IMR-90 (cell line): Measurements from ENCODE around the gene SPDEF.

ENCODE experiments used
- CEBPB ChIP-seq: IDR thresholded peaks from 2 replicates; pipeline ENCODE4 v1.6.1; 2012; ENCODE audit warnings: low read depth, low read length, improper control_type of control experiment
- POLR2A ChIP-seq: IDR thresholded peaks from 2 replicates; pipeline ENCODE4 v1.6.1; 2012; ENCODE audit warnings: mild to moderate bottlenecking, low read depth, low read length
- RAD21 ChIP-seq: IDR thresholded peaks from 2 replicates; pipeline ENCODE4 v1.6.1; 2012; ENCODE audit warnings: low read length, improper control_type of control experiment

DNA sequence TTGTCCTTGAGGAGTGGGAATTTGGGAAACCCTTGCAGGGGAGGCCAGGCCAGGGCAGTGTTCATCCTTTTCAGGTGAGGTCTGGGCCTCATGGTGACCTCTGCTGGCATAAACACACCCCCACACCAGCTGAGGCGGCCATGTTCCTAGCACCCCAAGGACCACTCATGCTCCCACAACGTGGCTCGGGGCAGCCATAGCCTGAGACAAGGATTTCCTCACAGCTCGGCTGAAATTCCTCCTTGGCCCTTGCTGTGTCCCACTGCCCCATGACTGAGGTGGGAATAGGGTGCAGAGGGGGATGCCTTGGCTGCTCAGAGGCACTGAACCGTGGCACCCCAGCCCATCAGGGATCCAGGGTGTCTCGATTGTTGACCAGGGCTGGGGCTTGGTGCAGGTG is 27.3 kb upstream of the SPDEF start:
- no peak for TF ChIP-seq CEBPB
- no peak for TF ChIP-seq RAD21
- TF ChIP-seq POLR2A = no peak
